HG02970 (cell line): ENCODE measurements around the gene ATXN7.

Experiments used
- ATAC-seq: cut with Tn5 transposase; IDR thresholded peaks from one replicate; pipeline ENCODE4 v1.9.1; 2021; ENCODE audit warnings: mild to moderate bottlenecking, moderate library complexity, moderate number of reproducible peaks; ENCODE audit not compliant: unreplicated experiment, low FRiP score

ATXN7 gene

DNA sequence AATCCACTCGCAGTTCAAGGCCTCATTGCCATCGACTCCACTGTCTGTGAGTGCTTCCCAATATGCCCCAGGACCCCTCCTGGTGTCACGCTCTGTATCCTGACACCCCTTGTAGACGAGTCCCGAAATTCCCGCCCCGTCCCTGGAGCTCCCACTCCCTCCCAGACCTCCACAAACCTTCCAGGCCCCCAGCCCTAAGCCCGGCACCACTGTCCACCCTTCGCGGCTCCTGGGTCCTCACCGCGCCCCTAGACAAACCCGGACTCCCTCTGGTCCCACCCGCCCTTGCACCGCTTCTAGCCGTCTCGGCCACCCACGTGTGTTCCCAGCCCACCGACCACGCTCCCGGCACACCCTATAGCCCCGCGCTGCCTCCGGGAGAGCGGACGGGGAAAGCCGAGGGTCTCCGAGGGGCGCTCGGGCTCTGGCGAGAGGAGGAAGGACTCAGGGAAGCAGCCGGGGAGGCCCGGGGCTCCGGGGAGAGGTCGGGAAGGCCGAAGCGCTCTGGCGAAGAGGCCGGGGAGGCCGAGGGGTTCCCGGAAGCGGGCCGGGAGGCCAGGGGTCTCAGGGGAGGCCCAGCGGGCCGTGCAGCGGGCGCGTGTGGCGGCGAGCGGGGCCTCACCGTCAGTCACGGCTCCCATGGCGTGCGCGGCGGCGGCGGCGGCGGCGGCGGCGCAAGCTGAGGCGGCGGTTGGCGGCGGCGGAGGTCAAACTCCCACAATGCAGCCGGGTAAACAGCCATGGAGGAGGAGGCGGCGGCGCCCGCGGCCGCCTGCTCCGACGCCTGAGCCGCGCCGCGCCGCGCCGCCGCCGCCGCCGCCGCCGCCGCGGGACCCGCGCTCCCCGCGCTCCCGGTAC lies at the start of gene ATXN7, which contains the start of gene THOC7:
Gene ATXN7, plus strand, starts transcription at position 718 of the 858 bp plus-strand sequence. CDS start 48,732 bp downstream, outside the sequence.
Gene THOC7, minus strand, starts transcription at position 656 of the 858 bp plus-strand sequence. Its CDS starts 15 bp downstream, at position 641.
- peak; percentile 81 for ATAC-seq

GRCh38 chr3:63814237-63814636 lies 49.4 kb upstream of the ATXN7 start:
- no peak for ATAC-seq

DNA sequence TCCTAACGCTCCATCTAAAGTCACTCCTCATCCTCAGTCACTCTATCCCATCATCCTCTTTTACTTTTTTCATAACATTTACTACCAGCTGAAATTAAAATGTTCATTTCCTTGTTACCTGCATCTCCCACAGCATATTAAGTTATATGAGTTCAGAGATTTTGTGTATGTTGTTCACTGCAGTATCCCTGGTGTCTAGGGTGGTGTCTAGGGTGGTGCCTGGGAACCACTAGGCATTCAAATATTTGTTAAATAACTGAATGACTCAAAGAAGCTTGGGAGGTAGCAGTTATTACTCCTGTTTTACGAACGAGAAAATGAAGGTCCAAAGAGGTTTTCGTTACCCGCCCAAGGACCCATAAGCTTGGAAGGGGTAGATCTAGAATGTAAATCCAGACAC lies 46.4 kb upstream of the ATXN7 start:
- ATAC-seq: no peak

- ATAC-seq: no peak
Observed at GRCh38 chr3:63818282-63819150, 45.2 kb upstream of the ATXN7 start.

GRCh38 chr3:63819151-63819398 lies 44.6 kb upstream of the ATXN7 start, which contains the start of gene C3orf49:
Gene C3orf49 (plus strand): TSS chr3:63819299. CDS start chr3:63819472, 173 bp downstream.
- ATAC-seq: no peak

DNA sequence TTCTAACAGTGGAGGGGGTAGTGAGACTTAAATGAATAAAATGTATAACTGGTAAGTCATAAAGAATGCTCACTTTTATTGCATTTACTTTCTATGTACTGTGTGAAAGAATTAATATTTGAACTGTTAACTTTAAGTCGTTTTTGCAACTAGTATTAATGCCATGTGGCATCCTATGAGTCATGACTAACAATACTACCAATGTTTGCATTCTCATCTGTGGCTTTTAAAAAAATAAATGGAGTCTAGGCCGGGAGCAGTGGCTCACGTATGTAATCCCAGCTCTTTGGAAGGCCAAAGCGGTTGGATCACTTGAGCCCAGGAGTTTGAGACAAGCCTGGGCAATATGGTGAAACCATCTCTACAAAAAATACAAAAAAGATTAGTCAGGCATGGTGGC lies 39.4 kb upstream of the ATXN7 start:
- ATAC-seq: no peak

DNA sequence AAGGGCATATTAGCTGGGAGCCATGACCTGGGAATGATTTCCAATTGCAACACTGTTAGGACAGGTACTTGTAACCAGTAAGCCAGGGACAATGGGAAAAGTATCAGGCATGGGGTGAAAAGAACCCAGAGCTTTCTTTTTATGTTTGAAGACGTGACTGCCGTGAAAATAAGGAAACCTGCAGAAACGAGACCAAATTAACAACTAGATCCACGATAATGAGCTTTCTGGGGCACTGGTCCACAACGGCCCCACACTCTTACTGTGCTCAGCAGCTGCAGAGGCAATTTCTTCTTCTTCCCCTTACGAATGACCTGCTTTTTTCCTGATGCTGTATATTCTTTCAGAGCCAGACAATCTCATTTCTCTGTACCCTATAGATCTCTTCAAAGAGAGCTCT lies 33.1 kb upstream of the ATXN7 start:
- no peak for ATAC-seq

- ATAC-seq: no peak
Observed at GRCh38 chr3:63832395-63832794, 31.3 kb upstream of the ATXN7 start.

- ATAC-seq: no peak
Observed at GRCh38 chr3:63841704-63842103, 22.0 kb upstream of the ATXN7 start.

- ATAC-seq: no peak
Observed at GRCh38 chr3:63842127-63842526, 21.5 kb upstream of the ATXN7 start.

- no peak for ATAC-seq
Observed at GRCh38 chr3:63845215-63845614, 18.5 kb upstream of the ATXN7 start.

DNA sequence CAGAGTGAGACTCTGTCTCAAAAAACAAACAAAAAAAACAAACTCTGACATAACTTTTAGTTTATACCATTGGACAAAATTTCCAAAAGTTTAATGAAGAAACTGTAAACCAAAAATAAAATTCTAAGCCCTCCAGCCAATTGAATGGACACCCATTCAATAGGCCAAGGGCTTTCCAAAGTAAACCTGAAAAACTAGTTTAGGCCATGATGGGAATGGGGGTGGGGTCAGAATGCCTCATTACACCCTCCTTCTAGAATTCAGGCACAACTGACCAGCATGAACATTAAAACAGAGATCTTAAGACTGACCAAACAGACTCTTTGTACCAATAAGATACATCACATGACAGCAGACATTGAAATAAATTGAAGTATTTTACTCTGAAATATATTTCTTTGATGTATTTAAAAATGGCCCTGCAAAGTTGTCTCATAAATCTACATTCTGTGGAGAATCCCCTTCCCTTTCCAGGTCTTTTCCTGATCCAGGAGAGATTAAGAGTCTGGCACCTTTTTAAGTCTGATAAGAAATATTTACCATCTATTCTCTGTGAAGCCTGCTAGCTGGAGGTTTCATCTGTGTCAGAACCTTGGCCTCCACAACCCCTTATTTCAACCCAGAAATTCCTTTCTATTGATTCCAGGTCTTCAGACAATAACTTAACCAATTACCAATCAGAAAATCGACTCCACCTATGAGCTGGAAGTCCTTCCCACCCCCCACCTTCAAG lies 15.8 kb upstream of the ATXN7 start:
- ATAC-seq: no peak

DNA sequence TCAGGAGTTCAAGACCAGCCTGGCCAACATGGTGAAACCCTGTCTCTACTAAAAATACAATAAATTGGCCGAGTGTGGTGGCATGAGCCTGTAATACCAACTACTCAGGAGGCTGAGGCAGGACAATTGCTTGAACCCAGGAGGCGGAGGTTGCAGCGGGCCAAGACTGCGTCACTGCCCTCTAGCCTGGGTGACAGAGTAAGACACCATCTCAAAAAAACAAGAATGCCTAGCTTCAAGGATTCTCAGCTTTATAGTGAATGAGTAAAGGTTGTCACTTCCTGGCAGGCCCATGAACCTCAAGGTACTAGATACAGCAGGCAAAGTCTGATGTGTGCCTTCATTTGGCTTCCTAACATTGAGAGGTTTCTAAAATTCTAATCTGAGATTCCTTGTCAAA lies 14.5 kb upstream of the ATXN7 start:
- no peak for ATAC-seq

GRCh38 chr3:63851287-63851686 lies 12.4 kb upstream of the ATXN7 start:
- no peak for ATAC-seq

DNA sequence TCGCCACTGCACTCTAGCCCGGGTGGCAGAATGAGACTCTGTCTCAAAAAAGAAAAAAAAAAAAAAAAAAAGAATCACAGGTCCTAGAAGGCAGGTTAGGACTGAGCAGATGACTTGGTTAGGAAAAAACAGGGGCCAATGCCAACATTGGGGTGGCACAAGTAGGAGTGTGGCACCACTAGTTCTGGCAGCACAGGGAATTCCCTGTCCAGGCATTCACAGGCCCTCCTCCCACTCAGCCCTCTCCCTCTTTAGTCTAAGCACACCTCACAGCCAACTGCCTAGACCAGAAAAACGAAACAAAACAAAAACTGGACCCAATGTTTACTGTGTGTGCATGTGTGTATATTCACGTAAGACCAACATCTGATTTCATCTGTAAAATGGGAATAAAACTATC lies 10.6 kb upstream of the ATXN7 start:
- no peak for ATAC-seq

DNA sequence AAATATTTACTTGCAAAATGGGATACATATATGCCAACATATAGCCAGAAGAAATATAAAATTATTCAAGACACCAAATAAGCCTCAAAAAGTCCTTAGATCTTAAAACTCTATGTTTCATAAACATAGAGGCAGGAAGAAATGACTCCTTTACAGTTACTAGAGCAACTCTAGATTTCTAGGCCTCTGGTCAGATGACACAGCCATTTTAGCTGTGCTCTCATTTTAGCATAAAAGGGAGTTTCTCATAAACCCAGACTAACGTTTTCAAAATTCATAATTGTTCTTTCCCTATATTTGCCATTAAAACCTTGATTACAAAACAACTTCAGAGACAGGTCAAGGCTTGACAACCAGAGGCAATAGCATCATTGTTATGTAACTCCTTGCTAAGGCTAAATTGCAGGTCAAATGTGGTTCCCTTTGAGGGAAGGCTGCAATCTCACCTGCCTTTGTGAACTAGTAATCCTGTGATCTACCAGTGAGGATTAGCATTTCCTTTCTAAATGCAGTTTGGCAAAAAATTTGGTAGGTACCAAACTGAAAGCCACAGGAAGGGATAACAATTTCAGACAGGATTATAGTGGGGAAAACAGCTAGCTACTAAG lies 8.2 kb upstream of the ATXN7 start:
- ATAC-seq: no peak

GRCh38 chr3:63857311-63857710 lies 6.4 kb upstream of the ATXN7 start:
- no peak for ATAC-seq

DNA sequence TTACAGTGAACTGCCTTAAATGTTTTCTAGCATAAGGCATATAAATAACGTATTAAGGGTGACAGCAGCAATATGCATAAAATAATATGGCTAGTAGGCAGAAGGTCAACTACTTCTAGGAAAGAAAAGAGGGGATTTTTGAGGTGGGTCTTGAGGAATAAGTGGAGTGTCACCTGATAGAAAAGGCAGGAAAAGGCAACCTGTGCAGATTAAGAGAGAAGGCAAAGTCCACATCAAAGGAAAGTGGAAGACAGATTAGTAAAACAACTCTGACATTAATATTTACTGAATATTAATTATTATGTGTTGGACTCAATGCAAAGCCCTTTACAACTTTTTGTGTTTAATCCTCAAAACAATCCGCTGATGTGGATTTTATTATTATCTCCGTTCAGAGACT lies 2.9 kb upstream of the ATXN7 start:
- ATAC-seq: no peak

GRCh38 chr3:63861306-63861705 lies 2.4 kb upstream of the ATXN7 start:
- no peak for ATAC-seq

DNA sequence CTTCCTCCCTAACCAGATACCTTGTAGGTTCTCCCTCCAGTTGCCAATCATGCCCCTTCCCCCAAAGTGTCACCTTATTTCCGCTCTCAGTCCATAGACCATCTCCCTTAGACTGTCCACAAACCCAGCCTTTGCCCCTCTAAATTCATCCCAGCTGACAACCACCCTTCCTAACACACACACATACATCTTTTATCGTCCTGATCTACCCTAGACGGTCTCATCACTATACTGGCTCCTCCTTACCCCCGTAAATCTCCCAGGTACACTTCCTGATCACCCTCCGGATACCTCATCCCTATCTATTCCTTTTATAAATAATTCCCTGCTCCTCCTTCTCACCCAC lies 890 bp upstream of the ATXN7 start:
- no peak for ATAC-seq
